Medulla oblongata (tissue), 1 donor: Measurements from ENCODE around the gene GGACT.
A peak's percentile ranks its signal among the peaks of the same experiment; 100 is the strongest.
"Not testable (repeated sequence)": the region's sequence is repeated elsewhere in the genome, so short reads cannot be mapped to it uniquely, and the experiment has no call there.

ENCODE experiments used
- DNase-seq: peaks from one replicate; pipeline ENCODE4 v3.0.0-alpha.2; 2015; ENCODE audit errors: extremely low spot score

Gene GGACT

GRCh38 chr13:100588331-100589177, at the start of gene GGACT:
Gene GGACT (minus strand): TSS chr13:100588789. CDS start chr13:100532591, 56,198 bp downstream.
- DNase-seq: peak; percentile 61

GRCh38 chr13:100637796-100638195, 49.2 kb upstream of the GGACT start:
- no peak for DNase-seq

GRCh38 chr13:100637380-100637779, 48.8 kb upstream of the GGACT start:
- no peak for DNase-seq

- DNase-seq: peak; percentile 84
Measured at GRCh38 chr13:100636441-100636840, 47.9 kb upstream of the GGACT start.

GRCh38 chr13:100636004-100636403, 47.4 kb upstream of the GGACT start:
- DNase-seq: no peak

- no peak for DNase-seq
Measured at GRCh38 chr13:100634696-100635095, 46.1 kb upstream of the GGACT start.

- DNase-seq: no peak
Measured at GRCh38 chr13:100633461-100633860, 44.9 kb upstream of the GGACT start.

- DNase-seq: peak; percentile 80
Measured at GRCh38 chr13:100630555-100630954, 42.0 kb upstream of the GGACT start.

- DNase-seq: no peak
Measured at GRCh38 chr13:100627120-100627519, 38.5 kb upstream of the GGACT start.

- no peak for DNase-seq
Measured at GRCh38 chr13:100625447-100625846, 36.9 kb upstream of the GGACT start.

- no peak for DNase-seq
Measured at GRCh38 chr13:100620792-100621191, 32.2 kb upstream of the GGACT start.

- no peak for DNase-seq
Measured at GRCh38 chr13:100619940-100620339, 31.4 kb upstream of the GGACT start.

GRCh38 chr13:100618897-100619296, 30.3 kb upstream of the GGACT start:
- not testable (repeated sequence) for DNase-seq

- DNase-seq: no peak
Measured at GRCh38 chr13:100613031-100613430, 24.4 kb upstream of the GGACT start.

GRCh38 chr13:100611678-100612492, 23.3 kb upstream of the GGACT start:
- DNase-seq: peak; percentile 53

- no peak for DNase-seq
Measured at GRCh38 chr13:100610391-100611347, 22.1 kb upstream of the GGACT start.

GRCh38 chr13:100608906-100609305, 20.3 kb upstream of the GGACT start:
- no peak for DNase-seq

- DNase-seq: no peak
Measured at GRCh38 chr13:100608489-100608888, 19.9 kb upstream of the GGACT start.

- DNase-seq: no peak
Measured at GRCh38 chr13:100604918-100605710, 16.5 kb upstream of the GGACT start.

- DNase-seq: no peak
Measured at GRCh38 chr13:100602493-100603111, 14.0 kb upstream of the GGACT start.
